HAP-1 (cell line): ENCODE data around the gene ABHD12.

ENCODE experiments used
- DNase-seq, 2 experiments: peaks; one replicate each; pipeline ENCODE4 v3.0.0-alpha.2; 2016 to 2020; ENCODE audit warnings: low spot score in 2 of 2
- H3K27me3 ChIP-seq: fragments of 250-450 bp; sonication (Bioruptor Pico); 2 replicates; pipeline ENCODE4 v1.5.1; 2020; ENCODE audit warnings: low read depth, mild to moderate bottlenecking, moderate library complexity
- H3K36me3 ChIP-seq: fragments of 250-450 bp; sonication (Bioruptor Pico); replicated peaks from 2 replicates; pipeline ENCODE4 v1.5.1; 2020; ENCODE audit warnings: mild to moderate bottlenecking
- H3K4me1 ChIP-seq: fragments of 250-450 bp; sonication (Bioruptor Pico); 2 replicates; pipeline ENCODE4 v1.5.1; 2020; ENCODE audit warnings: mild to moderate bottlenecking
- H3K4me3 ChIP-seq: fragments of 250-450 bp; sonication (Bioruptor Pico); 2 replicates; pipeline ENCODE4 v1.5.1; 2020; ENCODE audit warnings: mild to moderate bottlenecking, moderate library complexity
- H3K9me3 ChIP-seq: fragments of 250-450 bp; sonication (Bioruptor Pico); 2 replicates; pipeline ENCODE4 v1.5.1; 2020; ENCODE audit warnings: mild to moderate bottlenecking, moderate library complexity
- in situ Hi-C: fragments of 300-500 bp; cut with MboI; formaldehyde crosslinking; loops from 3 replicates; pipeline ENCODE4 v1.14.3; 2020; ENCODE audit warnings: low sequenced_read_pairs, inconsistent platforms, mixed read lengths

ABHD12 gene

DNA sequence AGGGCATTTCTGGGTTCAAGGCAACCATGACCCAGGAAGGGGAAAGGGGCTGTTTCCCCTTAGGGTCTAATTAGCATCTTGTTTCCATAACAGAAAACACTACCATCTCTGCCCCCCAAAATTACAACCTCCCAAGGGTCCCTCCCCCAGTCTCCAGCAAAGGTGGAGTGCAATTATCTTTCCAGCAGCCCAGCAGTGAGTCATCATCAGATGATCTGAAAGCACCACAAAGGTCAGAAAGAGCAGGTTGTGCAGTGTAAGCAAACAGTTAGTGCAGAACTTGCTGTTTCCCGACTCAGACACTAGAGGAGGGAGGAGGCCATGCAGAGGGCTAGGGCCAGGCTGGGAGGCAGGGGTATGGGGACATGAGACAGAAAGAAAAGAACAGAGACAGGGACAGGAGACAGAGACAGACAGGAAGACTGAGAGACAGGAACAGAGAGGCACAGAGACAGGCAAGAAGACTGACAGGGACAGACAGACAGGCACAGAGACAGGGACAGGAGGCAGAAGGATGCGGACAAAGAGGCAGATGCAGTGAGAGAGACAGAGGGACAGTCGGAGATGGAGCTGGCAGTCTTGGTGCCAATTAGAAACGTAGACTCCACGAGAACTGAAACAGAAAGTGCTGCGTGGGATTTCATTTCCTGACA, 80.2 kb downstream of the ABHD12 start:
- Histone ChIP-seq H3K9me3 (no peaks in the 10 kb centered on the region), H3K27me3 (no peaks in the 10 kb centered on the region), H3K36me3 (peaks cover 15% of the 10 kb centered on the region), H3K4me1 (no peaks in the 10 kb centered on the region; the same call in 1 of the 2 replicates), H3K4me3 (no peak overlapping the region)
- in situ Hi-C loops: no loop called here
- DNase-seq: peak; percentile 17 to 45

DNA sequence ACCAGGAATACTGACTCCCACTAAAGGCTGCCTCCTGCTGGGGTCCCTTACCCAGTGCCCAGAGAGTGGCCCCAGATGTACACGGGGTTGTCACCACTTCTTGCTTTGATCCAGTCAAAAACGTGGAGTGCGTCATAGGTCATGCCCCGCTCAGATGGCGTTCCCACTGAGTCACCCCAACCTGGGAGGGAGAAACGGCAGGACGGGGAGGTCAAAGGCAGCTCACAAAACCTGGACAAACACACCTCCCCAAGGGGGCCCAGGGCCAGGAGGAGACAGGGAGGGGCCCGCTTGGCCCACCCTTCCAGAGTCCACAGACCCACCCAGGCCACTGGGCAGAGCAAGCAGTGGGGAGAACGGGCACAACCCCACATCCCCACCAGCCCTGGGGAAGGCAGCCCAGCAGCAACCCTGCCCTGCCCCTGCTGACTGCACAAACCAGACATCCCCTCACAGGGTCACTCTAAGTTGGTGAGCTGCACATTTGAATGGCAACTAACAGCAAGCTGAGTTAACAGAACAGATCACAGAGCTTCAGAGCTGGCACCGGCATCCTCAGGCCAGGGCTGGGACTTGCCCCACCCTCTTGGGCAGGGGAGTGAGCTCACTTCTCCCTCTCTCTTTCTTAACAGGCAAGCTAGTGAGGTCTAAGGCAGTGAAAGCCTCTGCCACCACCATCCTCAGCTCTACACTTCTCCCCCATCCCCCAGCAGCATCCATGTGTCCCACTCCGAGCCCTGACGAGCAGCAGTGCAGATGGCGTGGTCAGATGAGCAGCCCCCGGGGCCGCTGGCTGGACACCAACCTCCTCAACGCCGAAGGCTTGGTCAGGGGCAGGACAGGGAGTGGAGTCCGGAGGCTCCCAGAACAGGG, 81.0 kb downstream of the ABHD12 start:
- DNase-seq: no peak
- peaks cover 12% of the 10 kb centered on the region for H3K36me3 ChIP-seq
- no peaks in the 10 kb centered on the region; the same call in 1 of the 2 replicates for H3K4me1 ChIP-seq
- no peaks in the 10 kb centered on the region for H3K27me3 ChIP-seq
- H3K4me3 ChIP-seq: no peak overlapping the region
- in situ Hi-C loops: no loop called here
- H3K9me3 ChIP-seq: no peaks in the 10 kb centered on the region

DNA sequence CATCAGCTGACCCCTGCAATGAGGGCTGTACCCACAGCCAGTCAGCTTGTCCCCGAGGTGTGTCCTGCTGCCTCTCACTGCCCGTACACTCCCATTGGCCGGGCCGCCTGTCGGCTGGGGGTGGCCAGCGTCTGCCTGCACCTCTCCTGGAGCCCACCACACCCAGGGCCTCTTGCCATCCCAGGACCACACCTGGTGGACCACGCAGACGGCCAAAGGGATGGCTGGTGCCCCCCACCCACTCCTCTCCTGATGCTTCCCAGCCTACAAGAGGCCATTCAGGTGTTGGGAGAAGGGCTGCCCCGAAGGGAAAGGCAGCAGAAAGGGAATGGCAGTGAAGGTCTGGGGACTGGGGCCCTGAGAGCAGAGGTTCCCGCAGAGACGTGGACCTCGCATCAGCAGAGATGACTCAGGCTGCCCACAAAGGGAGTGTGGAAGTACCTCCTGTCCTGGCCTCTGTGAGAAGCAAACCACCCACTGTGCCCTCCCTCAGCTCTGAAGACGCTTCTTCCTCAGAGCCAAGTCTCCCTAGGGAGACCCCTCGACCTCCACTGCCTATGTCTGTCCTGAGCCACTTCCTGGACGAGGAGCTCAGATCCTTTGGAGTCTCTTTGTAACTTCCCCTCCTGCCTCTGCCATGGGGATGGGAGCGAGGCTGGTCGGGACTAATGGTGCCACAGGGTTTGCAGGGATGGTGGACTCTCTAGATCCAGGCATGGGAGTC, 81.8 kb downstream of the ABHD12 start:
- Histone ChIP-seq H3K9me3 (no peaks in the 10 kb centered on the region), H3K4me3 (no peak overlapping the region), H3K36me3 (peaks cover 12% of the 10 kb centered on the region), H3K27me3 (no peaks in the 10 kb centered on the region), H3K4me1 (no peaks in the 10 kb centered on the region; the same call in 1 of the 2 replicates)
- in situ Hi-C loops: no loop called here
- DNase-seq: no peak

DNA sequence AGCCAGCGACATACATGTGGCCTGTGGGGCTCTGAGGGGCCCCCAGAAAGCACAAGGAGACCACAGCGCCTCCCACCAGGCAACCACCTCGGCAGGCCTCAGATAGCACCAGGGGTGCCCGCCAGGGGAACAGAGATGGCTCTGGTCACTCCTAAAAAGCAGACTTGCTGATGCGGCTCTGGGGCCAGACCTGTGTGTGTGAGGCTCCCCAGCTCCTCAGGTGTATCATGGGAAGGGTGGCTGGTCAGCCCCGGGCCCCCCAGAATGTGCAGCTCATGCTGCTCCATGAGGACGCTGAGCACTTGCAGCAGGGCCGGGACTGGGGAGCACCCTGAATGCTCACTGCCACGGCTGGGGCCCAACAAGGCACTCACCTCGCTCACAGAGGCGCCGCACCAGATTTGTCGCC, 82.5 kb downstream of the ABHD12 start:
- no peaks in the 10 kb centered on the region for H3K9me3 ChIP-seq
- in situ Hi-C loops: no loop called here
- no peak overlapping the region for H3K4me3 ChIP-seq
- DNase-seq: no peak
- H3K27me3 ChIP-seq: no peaks in the 10 kb centered on the region
- H3K36me3 ChIP-seq: peaks cover 12% of the 10 kb centered on the region
- no peaks in the 10 kb centered on the region; the same call in 1 of the 2 replicates for H3K4me1 ChIP-seq

DNA sequence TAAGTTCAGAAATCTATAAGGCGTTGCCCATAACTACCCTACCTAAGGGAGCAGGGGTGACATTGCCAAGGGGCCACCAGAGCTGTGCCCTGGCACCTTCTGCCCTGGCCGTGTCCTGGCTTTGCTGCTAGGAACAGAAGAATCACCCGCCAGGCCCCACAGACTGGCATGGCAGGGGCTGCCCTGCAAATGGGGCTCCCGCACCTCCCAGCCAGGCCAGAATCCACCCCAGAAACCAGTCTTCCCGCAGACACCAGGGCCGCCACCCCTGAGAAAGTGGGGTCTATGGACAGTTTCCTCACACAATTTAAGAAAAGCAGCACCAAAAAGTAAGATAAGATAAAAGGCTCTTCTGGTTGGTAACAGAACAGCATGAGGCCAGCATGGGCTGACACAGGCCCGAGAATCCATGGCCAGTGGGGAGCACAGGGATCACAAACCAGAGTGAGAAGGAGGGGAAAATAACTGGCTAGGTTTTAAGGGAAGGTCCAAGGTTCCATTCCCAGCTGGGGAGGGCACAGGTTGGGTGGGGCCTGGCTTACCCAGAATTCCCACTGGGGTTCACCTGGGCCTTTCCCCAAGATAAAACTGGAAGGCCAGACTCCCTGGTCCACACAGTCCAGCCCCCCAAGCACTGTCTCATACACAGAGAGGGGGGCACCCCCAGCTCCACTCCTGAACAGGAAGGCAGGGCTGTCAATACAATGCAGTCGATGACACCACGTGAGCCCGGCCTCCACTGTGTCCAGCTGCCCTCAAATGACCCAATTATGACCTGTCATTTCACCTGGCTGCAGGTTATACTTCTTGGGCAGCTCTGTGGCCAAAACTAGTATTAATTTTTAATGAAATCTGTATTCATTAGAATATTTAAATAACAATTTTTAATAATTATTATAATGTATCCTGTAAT, 83.4 kb downstream of the ABHD12 start:
- no peak overlapping the region for H3K4me3 ChIP-seq
- no peak for DNase-seq
- H3K9me3 ChIP-seq: no peaks in the 10 kb centered on the region
- no peaks in the 10 kb centered on the region; the same call in 1 of the 2 replicates for H3K4me1 ChIP-seq
- peaks cover 12% of the 10 kb centered on the region for H3K36me3 ChIP-seq
- H3K27me3 ChIP-seq: no peaks in the 10 kb centered on the region
- in situ Hi-C loops: no loop called here

DNA sequence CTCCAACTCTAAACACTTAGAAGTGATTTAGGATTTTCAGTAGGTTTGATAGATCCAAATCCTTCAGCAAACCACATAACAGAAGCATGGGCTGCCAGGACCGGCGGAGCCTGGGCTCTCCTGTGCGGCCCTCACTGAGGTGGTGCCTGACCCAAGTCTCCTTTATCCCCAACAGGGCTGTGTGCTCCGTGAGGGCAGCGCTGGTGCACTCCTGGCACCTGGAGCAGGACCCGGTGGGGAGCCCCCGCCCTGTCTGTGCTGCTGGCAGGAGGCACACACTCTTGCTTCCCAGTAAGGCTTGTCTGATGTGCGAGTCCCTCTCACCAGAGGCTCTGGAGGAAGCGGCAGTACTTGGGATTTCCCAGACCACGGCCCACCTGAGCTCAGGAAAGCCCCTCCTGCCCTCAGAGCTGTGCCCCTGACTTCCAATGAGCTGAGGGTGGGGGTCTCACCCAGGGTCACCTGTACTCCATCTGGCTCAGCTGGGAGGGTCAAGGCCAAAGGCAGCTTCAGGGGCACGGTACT, 86.5 kb downstream of the ABHD12 start:
- Histone ChIP-seq H3K27me3 (no peaks in the 10 kb centered on the region), H3K4me3 (no peak overlapping the region), H3K9me3 (no peaks in the 10 kb centered on the region), H3K4me1 (no peaks in the 10 kb centered on the region), H3K36me3 (peaks cover 25% of the 10 kb centered on the region)
- in situ Hi-C loops: no loop called here
- DNase-seq: no peak

DNA sequence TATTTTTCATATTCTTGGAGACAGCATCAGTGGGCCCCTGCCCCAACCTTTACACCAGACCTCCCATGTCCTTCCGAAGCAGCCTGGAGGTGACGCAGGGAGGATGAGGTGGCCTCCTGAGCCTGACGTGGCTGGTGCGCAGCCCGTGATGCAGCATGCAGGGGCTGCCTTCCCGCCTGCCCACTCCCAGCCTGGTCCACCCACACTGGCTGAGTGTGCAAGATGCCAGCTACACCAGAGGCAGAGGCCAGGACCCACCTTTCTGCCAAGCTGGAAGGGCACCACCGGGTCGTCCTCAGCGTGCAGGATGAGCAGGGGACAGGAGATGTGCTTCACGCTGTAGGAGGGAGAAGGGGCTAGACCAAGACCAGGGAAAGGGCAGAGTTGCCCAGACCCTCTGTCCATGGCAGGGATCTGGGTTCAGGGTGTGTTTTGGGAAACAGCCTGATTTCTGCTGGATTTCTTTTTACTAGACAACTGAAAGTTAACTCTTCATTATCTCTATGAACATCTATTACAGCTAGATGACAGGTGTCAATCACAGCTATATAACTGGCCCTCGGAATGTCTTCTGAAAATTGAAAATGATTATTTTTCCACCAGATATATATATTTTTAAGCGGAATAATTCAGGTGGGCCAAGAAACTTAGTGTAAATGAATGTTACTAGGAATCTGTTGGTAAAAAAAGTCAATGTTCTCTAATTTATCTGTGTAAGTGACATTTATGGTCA, 87.2 kb downstream of the ABHD12 start:
- no peaks in the 10 kb centered on the region for H3K4me1 ChIP-seq
- no peaks in the 10 kb centered on the region for H3K27me3 ChIP-seq
- no peaks in the 10 kb centered on the region for H3K9me3 ChIP-seq
- peaks cover 25% of the 10 kb centered on the region for H3K36me3 ChIP-seq
- DNase-seq: no peak
- in situ Hi-C loops: no loop called here
- no peak overlapping the region for H3K4me3 ChIP-seq

DNA sequence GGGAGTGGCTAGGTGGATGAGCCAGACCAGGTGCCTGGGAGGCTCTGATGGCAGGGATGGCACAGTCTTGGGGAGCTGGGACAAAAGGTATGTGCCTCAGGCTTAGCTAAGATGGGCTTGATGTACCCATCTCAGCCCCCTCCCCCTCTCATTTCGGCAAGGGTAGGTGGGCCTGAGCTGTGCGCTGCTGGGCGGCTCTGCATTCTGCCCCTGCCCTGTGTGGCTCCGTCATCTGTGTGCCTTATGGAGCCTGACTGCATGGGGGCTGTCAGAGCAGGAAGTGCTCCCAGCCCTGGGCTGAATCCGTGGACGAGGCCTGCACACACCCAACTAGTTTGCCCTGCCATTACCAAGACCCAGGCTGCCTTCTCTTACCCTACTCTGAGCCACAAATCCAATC, 88.0 kb downstream of the ABHD12 start:
- in situ Hi-C loops: no loop called here
- no peak for DNase-seq

DNA sequence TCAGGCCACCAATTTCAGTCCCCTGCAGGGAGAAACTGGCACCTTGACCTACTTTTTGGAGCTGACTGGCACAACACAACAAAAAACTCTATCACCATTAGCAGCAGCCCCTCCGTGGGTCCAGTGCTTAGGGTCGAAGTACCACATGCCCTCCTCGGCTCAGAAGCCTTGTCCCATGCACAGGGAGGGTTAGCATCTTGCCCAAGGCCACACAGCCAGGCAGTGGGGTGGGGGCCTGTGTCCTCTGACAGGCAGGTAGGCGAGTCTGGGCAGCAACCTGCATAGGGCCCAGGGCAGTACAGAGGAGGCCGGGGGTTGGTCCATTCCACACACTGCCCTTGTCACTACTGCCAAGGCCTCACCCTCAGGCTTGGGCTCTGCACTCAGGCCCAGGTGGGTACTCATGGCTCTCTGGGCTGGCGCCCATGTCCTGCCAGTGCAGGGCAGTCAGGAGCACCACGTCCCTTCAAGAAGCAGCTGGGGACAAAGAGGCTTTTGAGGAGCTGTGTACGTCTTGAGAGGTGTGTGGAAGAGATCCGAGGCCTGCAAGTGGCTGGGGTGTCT, 89.2 kb downstream of the ABHD12 start:
- Histone ChIP-seq H3K4me3 (no peak overlapping the region), H3K4me1 (no peaks in the 10 kb centered on the region), H3K27me3 (no peaks in the 10 kb centered on the region), H3K9me3 (no peaks in the 10 kb centered on the region), H3K36me3 (peaks cover 24% of the 10 kb centered on the region)
- in situ Hi-C loops: no loop called here
- no peak for DNase-seq

More for the DNA sequence above, 88.0 kb downstream of the ABHD12 start:
- Histone ChIP-seq H3K36me3 (peaks cover 18% of the 10 kb centered on the region), H3K27me3 (no peaks in the 10 kb centered on the region), H3K9me3 (no peaks in the 10 kb centered on the region), H3K4me1 (no peaks in the 10 kb centered on the region), H3K4me3 (no peak overlapping the region)

DNA sequence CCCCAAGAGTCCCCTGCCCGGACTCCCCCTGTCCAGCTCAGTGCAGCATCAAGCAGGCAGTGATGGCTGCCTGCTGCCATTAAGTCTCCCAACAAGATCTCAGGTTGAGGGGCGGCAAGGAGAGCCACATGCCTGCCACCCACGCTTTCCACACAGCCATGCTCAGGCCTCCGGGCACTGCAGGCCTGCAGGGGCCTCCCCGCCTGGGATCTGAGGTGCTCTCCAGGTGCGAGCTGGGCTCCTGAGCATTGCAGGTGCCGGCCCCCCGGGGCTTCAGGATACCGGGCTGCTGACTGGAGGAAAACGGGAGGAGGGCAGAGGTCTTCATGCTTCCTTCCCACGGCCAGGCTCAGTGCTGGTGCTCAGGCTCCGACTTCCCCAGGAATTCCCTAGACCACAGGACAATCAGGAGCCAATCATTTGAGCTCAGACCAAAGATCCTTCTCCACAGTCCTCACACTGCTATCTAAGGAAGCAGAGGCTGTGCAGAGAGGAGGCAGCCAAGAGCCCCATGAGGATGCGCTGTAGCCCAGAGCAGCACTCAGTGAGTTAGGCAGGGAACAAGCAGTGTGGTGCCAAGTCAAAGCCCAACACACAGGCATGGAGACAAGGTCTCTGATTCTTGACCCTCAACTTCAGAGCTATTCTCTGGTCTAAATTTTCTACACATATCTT, 90.0 kb downstream of the ABHD12 start:
- H3K27me3 ChIP-seq: no peaks in the 10 kb centered on the region
- H3K4me3 ChIP-seq: no peak overlapping the region
- no peak for DNase-seq
- H3K9me3 ChIP-seq: no peaks in the 10 kb centered on the region
- in situ Hi-C loops: no loop called here
- H3K36me3 ChIP-seq: peaks cover 30% of the 10 kb centered on the region
- no peaks in the 10 kb centered on the region for H3K4me1 ChIP-seq

DNA sequence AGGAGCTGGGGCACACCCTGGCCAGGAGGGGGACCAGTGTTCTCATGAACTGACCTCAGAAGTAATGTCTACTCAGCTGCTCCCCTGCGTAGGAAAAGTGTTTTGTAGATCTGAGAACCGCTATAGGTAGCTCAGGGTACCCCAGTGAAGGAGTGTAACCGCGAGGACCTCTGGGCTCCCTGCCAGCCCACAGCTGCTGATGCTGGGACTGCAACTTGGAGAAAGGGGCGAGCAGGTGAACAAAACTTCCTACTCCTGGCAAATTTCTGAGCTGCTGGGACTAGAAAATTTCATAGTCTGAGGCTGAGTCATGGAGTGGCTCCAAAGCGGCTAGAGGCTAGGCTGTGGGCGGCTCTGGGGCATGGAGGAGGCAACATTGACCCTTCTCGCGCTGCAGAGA, 90.8 kb downstream of the ABHD12 start:
- H3K27me3 ChIP-seq: no peaks in the 10 kb centered on the region
- no peak for DNase-seq
- H3K4me3 ChIP-seq: no peak overlapping the region
- H3K36me3 ChIP-seq: peaks cover 37% of the 10 kb centered on the region
- in situ Hi-C loops: loop anchor here (10.0 kb wide), 1 partner anchor 305 kb away; the partner anchor contains the start of gene APMAP
- no peaks in the 10 kb centered on the region for H3K9me3 ChIP-seq
- no peaks in the 10 kb centered on the region for H3K4me1 ChIP-seq
